OCI-LY7 (cell line): ENCODE measurements around the gene CSF1. TPM values are rescaled to one million over a fixed set of nuclear protein-coding genes. Genes with fewer than 3 reads are reported as not detected.

Source experiments
- BruUV-seq: library from RNA; stranded (reverse); fragments of 400-500 nt; replicated peaks from 2 replicates; lab custom pipeline; 2021; lab: Mats Ljungman, UMichigan
- CTCF ChIA-PET: fragments of 300-600 bp; sonication (Branson Sonifier 250); formaldehyde crosslinking; loops from one replicate; lab custom pipeline; 2022; ENCODE audit warnings: antibody characterized with exemption; ENCODE audit not compliant: unreplicated experiment; lab: Charles Lee
- POLR2A ChIA-PET: fragments of 300-600 bp; sonication (Branson Sonifier 250); formaldehyde crosslinking; loops from one replicate; lab custom pipeline; 2022; ENCODE audit warnings: antibody characterized with exemption; lab: Charles Lee
- DNase-seq: peaks from one replicate; pipeline ENCODE4 v3.0.0-alpha.2; 2015; ENCODE audit warnings: low spot score
- H2AFZ ChIP-seq: fragments of 200-600 bp; sonication (generic), shearing (Covaris generic); 2 replicates; pipeline ENCODE4 v1.6.1; 2014; ENCODE audit warnings: mild to moderate bottlenecking, antibody characterized with exemption, low read length, moderate library complexity
- H3K27ac ChIP-seq: fragments of 200-600 bp; sonication (generic); 2 replicates; pipeline ENCODE4 v1.5.1; 2014; ENCODE audit warnings: mixed run types, low read depth, mild to moderate bottlenecking, moderate library complexity, low read length, inconsistent platforms; ENCODE audit not compliant: poor library complexity, severe bottlenecking
- H3K36me3 ChIP-seq: fragments of 200-600 bp; sonication (generic); 2 replicates; pipeline ENCODE4 v1.6.1; 2014; ENCODE audit warnings: mild to moderate bottlenecking, antibody characterized with exemption, low read length, moderate library complexity, mixed read lengths; ENCODE audit not compliant: insufficient read depth
- H3K4me1 ChIP-seq: fragments of 200-600 bp; sonication (generic); 2 replicates; pipeline ENCODE4 v1.5.1; 2014; ENCODE audit warnings: mild to moderate bottlenecking, low read length; ENCODE audit not compliant: insufficient read depth, poor library complexity, severe bottlenecking
- H3K4me2 ChIP-seq: fragments of 200-600 bp; sonication (generic); 2 replicates; pipeline ENCODE4 v1.6.1; 2014; ENCODE audit warnings: mild to moderate bottlenecking, low read length
- H3K4me3 ChIP-seq: fragments of 200-600 bp; sonication (generic); 2 replicates; pipeline ENCODE4 v1.5.1; 2014; ENCODE audit warnings: mild to moderate bottlenecking, low read depth, low read length; ENCODE audit not compliant: poor library complexity, severe bottlenecking
- H3K79me2 ChIP-seq: fragments of 200-600 bp; sonication (generic); 2 replicates; pipeline ENCODE4 v1.6.1; 2016; ENCODE audit warnings: low read depth, mild to moderate bottlenecking, low read length, moderate library complexity, mixed read lengths; ENCODE audit not compliant: insufficient read depth
- H3K9me2 ChIP-seq: fragments of 200-600 bp; sonication (generic); 2 replicates; pipeline ENCODE4 v1.6.1; 2016; ENCODE audit warnings: mild to moderate bottlenecking, low read length, mixed read lengths; ENCODE audit not compliant: insufficient read depth
- H3K9me3 ChIP-seq: fragments of 200-600 bp; sonication (generic); 2 replicates; pipeline ENCODE4 v1.6.1; 2014; ENCODE audit warnings: mild to moderate bottlenecking, mixed run types, low read length, mixed read lengths
- H4K20me1 ChIP-seq: fragments of 200-600 bp; sonication (generic); 2 replicates; pipeline ENCODE4 v1.6.1; 2014; ENCODE audit warnings: mild to moderate bottlenecking, antibody characterized with exemption, low read length, moderate library complexity, mixed read lengths; ENCODE audit not compliant: insufficient read depth
- CTCF ChIP-seq: fragments of 200-600 bp; sonication (generic); conservative IDR thresholded peaks from 2 replicates; pipeline ENCODE4 v1.5.1; 2014; ENCODE audit warnings: mild to moderate bottlenecking, antibody characterized with exemption, low read length, moderate library complexity, mixed read lengths
- EZH2phosphoT487 ChIP-seq: fragments of 200-600 bp; sonication (generic); IDR thresholded peaks from 2 replicates; pipeline ENCODE4 v1.6.1; 2018; ENCODE audit warnings: low read depth, borderline replicate concordance, mild to moderate bottlenecking, mixed run types, antibody characterized with exemption, low read length, moderate library complexity, mixed read lengths
- intact Hi-C: fragments of 100-400 bp; cut with micrococcal nuclease; formaldehyde crosslinking; loops from one replicate; pipeline ENCODE4 v1.10.0; 2022; ENCODE audit not compliant: unreplicated experiment
- total RNA-seq, 2 experiments: library from RNA; depleted of rRNA in 1 of 2; stranded (reverse); fragments of >200 nt in 1 of 2; shearing (Covaris generic) in 1 of 2; gene quantifications; 2 replicates each; pipeline ENCODE4 v1.2.3, GENCODE V29; 2014 to 2022

The CSF1 gene
- total RNA-seq, 2 experiments from 2014 or later = not detected

GRCh38 chr1:109924316-109924715 is 13.7 kb downstream of the CSF1 start:
- no peak overlapping the region for H3K4me2 ChIP-seq
- intact Hi-C loops = no loop called here
- POLR2A ChIA-PET = no interaction called here

GRCh38 chr1:109925159-109925990 is 14.7 kb downstream of the CSF1 start:
- no peaks in the 10 kb centered on the region for H4K20me1 ChIP-seq
- TF ChIP-seq EZH2phosphoT487 (no peak), CTCF (no peak)
- POLR2A ChIA-PET = interaction anchor here (0.6 kb wide), 1 partner anchor 76 kb away, joined by 3 read pairs; no protein-coding TSS in a partner anchor
- H3K79me2 ChIP-seq = no peaks in the 10 kb centered on the region
- CTCF ChIA-PET = interaction anchor here (0.6 kb wide), 1 partner anchor 22 kb away, joined by 8 read pairs; no protein-coding TSS in a partner anchor
- no peaks in the 10 kb centered on the region for H3K36me3 ChIP-seq
- H3K4me1 ChIP-seq = no peaks in the 10 kb centered on the region
- H3K4me2 ChIP-seq = no peak overlapping the region
- H3K27ac ChIP-seq = no peak overlapping the region
- no peak for DNase-seq
- no peak overlapping the region for H2AFZ ChIP-seq
- H3K9me3 ChIP-seq = no peaks in the 10 kb centered on the region
- H3K4me3 ChIP-seq = no peak overlapping the region
- intact Hi-C loops = no loop called here
- BruUV-seq = no TSS peak
- no peaks in the 10 kb centered on the region for H3K9me2 ChIP-seq

More at GRCh38 chr1:109924316-109924715, 13.7 kb downstream of the CSF1 start:
- Histone ChIP-seq H3K27ac (no peak overlapping the region), H3K9me3 (no peaks in the 10 kb centered on the region), H3K4me3 (no peak overlapping the region), H3K36me3 (no peaks in the 10 kb centered on the region), H4K20me1 (no peaks in the 10 kb centered on the region), H3K4me1 (no peaks in the 10 kb centered on the region), H3K79me2 (no peaks in the 10 kb centered on the region), H3K9me2 (no peaks in the 10 kb centered on the region), H2AFZ (no peak overlapping the region)
- DNase-seq = no peak
- no peak for TF ChIP-seq EZH2phosphoT487
- TF ChIP-seq CTCF = no peak
- CTCF ChIA-PET = interaction anchor here (0.6 kb wide), 1 partner anchor 20 kb away, joined by 8 read pairs; no protein-coding TSS in a partner anchor
- no TSS peak for BruUV-seq
